SIG-M5 treated with dmso at 0.1 percent for 504 hours (cell line): ENCODE results near the gene KDM3A.
A peak's percentile ranks its signal among the peaks of the same experiment; 100 is the strongest.

Experiments
- DNase-seq: peaks from one replicate; lab custom pipeline; 2025; ENCODE audit not compliant: unreplicated experiment; lab: John Stamatoyannopoulos, UW

The KDM3A gene, protein sequence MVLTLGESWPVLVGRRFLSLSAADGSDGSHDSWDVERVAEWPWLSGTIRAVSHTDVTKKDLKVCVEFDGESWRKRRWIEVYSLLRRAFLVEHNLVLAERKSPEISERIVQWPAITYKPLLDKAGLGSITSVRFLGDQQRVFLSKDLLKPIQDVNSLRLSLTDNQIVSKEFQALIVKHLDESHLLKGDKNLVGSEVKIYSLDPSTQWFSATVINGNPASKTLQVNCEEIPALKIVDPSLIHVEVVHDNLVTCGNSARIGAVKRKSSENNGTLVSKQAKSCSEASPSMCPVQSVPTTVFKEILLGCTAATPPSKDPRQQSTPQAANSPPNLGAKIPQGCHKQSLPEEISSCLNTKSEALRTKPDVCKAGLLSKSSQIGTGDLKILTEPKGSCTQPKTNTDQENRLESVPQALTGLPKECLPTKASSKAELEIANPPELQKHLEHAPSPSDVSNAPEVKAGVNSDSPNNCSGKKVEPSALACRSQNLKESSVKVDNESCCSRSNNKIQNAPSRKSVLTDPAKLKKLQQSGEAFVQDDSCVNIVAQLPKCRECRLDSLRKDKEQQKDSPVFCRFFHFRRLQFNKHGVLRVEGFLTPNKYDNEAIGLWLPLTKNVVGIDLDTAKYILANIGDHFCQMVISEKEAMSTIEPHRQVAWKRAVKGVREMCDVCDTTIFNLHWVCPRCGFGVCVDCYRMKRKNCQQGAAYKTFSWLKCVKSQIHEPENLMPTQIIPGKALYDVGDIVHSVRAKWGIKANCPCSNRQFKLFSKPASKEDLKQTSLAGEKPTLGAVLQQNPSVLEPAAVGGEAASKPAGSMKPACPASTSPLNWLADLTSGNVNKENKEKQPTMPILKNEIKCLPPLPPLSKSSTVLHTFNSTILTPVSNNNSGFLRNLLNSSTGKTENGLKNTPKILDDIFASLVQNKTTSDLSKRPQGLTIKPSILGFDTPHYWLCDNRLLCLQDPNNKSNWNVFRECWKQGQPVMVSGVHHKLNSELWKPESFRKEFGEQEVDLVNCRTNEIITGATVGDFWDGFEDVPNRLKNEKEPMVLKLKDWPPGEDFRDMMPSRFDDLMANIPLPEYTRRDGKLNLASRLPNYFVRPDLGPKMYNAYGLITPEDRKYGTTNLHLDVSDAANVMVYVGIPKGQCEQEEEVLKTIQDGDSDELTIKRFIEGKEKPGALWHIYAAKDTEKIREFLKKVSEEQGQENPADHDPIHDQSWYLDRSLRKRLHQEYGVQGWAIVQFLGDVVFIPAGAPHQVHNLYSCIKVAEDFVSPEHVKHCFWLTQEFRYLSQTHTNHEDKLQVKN (N-terminal part only)

DNA sequence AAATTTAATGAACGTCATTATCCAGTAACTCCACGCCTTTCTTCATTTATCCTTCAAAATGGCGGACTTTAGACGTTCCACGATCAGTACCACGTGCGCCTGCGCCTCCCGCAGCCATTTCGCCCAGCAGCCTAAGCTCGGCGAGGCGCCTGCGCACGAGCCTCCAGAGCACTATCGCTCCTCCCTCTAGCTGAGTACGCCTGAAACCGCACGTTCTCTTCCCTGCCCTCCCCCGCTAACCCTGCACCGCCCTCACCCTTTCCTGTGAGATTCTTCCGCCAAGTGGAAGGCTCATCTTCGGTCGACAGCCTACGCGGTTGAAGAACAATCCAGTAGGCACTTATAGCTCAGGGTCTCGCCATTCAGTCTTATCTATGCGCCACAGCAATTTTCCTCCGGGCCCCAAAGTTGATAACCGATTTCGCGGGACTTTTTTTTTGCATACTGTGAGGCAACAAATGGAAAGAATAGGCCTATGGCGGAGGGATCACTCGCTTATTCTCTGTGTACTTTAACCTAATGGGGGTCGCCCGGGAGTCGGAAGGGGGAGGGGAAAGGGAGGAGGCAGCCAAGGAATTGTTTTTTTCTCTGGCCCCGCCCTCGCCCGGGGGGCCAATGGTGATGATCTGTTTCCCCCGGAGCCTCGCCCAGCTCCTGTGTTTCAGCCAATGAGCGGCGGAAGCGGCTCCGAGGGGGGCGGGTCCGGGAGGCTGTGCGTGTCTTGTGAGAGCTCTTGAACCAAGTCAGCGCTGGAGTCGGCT, at the start of gene KDM3A:
TSS of gene KDM3A (plus strand) at position 741 of the 761 bp plus-strand sequence. CDS start 677 bp downstream, outside the sequence.
- peak; percentile 99 for DNase-seq

DNA sequence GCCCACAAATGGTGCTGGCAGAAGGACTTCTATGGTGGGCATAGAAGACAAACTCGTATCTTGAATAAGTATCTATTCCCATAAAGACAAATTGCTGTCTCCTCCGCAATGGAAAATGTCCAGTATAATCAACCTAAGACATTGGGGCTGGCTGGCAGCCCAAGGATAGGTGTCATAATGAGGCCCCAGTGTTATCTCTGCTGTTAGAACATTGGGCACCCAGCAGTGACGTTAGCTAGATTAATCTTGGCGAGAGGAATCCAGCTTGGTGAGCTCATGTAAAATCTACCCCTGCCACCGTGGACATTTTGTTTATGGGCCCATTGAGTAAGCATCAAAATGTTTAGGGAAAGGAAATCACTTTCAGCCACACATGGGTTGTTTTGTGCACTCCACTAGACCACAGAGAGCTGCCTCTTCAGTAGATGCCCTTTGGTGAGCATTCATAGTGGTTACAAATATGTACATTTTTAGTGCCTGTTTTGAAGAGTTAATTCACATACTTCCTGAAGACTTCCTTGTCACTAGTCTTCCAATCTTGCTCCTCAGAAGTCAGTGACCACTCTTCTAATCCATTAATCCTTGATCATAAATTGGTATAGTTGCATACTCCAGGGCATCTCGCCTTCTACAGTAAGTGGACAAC, 48.2 kb upstream of the KDM3A start:
- DNase-seq, result no peak

GRCh38 chr2:86393521-86394491, 47.4 kb upstream of the KDM3A start:
- no peak for DNase-seq

DNA sequence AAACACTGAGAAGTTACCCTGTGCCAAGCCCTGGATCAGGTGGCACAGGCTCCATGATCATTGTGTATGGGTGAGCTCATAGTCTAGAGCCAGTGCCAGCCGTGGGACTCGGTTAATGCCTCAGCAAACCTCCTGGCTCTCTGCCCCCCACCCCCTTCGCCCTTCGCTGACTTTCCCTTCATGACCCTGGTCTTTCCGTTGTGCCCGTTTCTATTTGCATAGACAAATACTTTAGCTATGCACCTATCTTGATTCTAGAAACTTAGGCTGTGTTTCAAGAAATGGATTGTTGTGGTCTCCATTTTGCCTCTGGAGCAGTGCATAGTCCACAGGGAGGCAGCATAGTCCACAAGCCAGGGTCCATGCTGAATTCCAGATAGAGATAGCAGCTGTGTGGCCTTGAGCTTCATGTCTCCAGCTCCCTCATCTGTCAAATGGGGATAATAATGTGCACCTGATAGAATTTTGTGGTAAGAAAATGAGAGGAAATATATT, 44.8 kb upstream of the KDM3A start:
- DNase-seq, result peak; percentile 60

GRCh38 chr2:86397986-86398385, 43.2 kb upstream of the KDM3A start:
- no peak for DNase-seq

DNA sequence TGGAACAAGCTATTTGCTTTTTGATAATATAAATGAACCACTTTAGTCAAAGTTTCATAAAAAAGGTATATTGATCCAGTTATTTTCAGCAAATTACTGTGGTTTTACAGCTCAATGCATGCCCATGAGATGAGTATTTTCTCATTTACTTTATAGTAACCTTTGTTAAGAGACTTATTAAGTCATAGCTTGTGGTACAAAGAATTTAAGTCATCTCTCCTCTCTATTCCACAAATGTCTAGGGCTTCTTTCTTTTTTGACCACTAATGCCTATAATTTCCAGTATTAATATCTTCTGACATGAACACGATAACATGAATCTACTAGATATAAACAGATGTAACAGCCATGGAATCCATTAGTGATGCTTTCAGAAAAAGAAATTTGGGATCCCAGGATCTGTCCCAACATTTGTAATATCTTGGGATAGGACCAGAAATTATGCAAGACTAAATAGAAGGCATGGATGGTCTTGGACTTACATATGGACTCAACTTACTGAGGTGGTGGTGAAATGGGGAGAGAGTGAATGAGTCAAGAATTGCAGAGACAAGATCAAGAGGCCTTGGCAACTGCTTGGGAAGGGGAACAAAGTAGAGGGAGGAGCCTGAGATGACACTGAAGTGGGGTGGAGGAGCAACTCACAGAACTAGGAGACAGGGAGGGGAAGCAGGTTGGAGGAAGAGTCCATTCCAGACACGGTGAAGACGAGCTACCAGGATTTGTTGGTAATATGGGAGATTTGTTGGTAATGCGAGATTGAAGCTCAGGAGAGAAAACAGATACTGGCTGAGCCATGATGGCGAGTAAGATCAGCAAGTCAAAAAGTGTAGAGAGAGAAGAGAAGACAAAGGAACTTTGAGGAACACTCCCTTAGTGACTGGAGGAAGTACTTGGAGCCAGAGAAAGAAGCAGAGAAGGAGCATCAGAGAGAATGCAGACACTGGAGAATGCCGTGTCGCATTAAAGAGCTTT, 42.4 kb upstream of the KDM3A start:
- DNase-seq, result peak; percentile 50

DNA sequence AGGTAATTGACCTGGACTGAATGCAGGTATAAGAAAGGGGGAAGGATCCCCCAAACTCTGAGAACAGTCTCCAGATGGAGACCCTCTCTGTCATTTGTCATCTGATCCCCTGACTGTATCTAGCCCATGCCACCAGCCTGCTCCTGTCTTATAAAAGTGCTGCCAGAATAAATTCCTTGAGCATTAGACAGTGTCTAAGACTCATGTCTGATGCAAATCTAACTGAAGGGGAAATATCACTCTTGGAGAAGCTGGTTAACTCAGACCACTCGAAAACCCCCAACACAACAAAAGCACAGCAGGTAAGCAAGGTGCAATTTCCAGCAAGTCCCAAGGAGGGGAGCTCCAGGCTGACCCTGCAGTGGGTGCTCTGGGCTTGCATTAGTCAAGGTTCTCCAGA, 40.9 kb upstream of the KDM3A start:
- DNase-seq, result no peak

DNA sequence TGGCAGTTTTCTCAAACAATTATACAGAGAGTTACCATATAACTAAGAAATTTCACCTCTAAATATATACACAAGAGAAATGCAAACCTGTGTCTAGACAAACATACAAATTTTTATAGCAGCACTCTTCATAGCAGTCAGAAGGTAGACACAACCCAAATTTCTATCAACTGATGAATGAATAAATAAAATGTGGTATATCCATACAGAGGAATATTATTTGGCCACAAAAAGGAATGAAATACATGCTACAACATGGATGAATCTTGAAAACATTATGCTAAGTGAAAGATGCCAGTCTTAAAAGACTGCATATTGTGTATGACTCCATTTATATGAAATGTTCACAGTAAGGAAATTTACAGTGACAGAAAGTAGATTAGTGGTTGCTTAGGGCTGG, 30.6 kb upstream of the KDM3A start:
- DNase-seq, result no peak

GRCh38 chr2:86411396-86411795, 29.8 kb upstream of the KDM3A start:
- DNase-seq, result no peak

GRCh38 chr2:86412007-86412406, 29.2 kb upstream of the KDM3A start:
- DNase-seq, result no peak

GRCh38 chr2:86413296-86414094, 27.7 kb upstream of the KDM3A start:
- no peak for DNase-seq

DNA sequence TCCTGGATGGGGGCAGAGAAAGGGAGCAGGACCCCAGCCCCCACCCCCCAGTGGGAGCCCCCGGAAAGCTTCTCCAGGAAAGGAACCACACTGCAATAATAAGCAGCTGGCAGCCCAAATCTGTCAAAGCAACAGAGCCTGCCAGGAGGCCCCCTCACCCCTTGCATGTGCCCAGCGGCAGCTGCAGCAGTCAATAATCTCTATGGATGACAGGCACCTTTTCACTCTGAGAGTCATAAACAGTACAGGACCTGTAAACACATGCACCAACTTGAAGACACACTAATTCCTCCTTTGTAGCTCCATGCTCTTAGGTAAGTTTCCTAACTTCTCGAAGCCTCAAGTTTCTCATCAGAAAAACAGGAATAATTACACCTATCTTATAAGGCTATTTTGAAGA, 26.2 kb upstream of the KDM3A start:
- peak; percentile 40 for DNase-seq

DNA sequence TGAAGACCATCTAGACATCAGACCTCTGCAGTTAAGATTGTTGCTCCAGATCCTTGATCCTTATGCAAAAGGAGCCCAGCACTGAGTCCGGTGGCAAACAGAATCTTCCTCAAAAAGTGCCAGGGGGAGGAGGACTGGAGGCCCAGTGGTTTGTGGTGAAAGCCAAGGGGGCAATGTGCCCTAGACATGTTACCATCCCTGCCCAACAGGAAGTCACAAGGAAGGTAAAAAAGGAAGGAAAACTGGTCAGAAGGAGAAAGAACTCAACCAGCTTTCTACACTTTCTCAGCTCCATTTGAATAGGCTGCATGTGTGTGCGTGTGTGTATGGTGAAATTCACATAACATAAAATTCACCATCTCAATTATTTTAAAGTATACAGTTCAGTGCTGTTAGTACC, 25.0 kb upstream of the KDM3A start:
- peak; percentile 87 for DNase-seq

GRCh38 chr2:86417961-86418360, 23.2 kb upstream of the KDM3A start:
- no peak for DNase-seq

DNA sequence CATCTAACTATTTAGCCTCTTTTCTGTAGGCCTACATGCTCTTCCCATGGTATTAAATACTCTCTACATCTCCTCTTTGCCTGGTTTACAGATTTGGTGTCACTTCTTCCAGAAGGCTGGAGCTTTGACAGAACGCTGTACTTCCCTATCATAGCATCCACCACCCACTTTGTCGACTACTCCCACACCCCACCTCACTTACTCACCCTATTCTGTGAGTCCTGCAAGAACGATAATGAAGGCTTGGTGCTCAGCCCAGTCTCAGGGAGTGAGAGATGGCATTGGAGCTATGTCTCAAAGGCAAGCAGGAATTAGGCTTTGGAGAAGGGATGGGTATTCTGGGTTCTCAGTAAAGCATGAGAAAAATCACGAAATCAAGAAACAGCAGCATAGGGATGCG, 20.3 kb upstream of the KDM3A start:
- no peak for DNase-seq

- DNase-seq, result no peak
These were observed 14.9 kb upstream of the KDM3A start for GRCh38 chr2:86426271-86426670.

GRCh38 chr2:86429335-86429734, 11.8 kb upstream of the KDM3A start:
- DNase-seq, result no peak
